Stomach (tissue), 9 donors: ENCODE measurements around the gene KCNJ3. TPM values are rescaled to one million over a fixed set of nuclear protein-coding genes. Genes with fewer than 3 reads are reported as not detected.

Experiments used
- DNase-seq, 2 donors: peaks; one replicate each; pipeline versions ENCODE4 v3.0.0 to v3.0.0-alpha.2; 2013 to 2019
- H3K27ac ChIP-seq, 5 donors: fragments of 200-600 bp in 4 of 5; sonication (generic) in 4 of 5; one replicate each; pipeline ENCODE4 v1.5.1; 2013 to 2019; ENCODE audit warnings: mild to moderate bottlenecking in 1 of 5, moderate library complexity in 1 of 5
- H3K27me3 ChIP-seq, 3 donors: fragments of 200-600 bp; sonication (generic); one replicate each; pipeline ENCODE4 v1.5.1; 2017 to 2019; ENCODE audit warnings: mixed run types in 1 of 3
- H3K36me3 ChIP-seq, 4 donors: fragments of 200-600 bp; sonication (generic); 1 replicate in 3 of 4; 2 replicates in 1 of 4; pipeline ENCODE4 v1.5.1; 2016 to 2019
- H3K4me1 ChIP-seq, 4 donors: fragments of 200-600 bp; sonication (generic); one replicate each; pipeline ENCODE4 v1.5.1; 2016 to 2019
- H3K4me3 ChIP-seq, 4 donors: fragments of 200-600 bp; sonication (generic) in 3 of 4; one replicate each; pipeline ENCODE4 v1.5.1; 2016 to 2019; ENCODE audit warnings: mild to moderate bottlenecking in 1 of 4
- H3K9me3 ChIP-seq, 4 donors: fragments of 200-600 bp; sonication (generic); one replicate each; pipeline ENCODE4 v1.5.1; 2016 to 2019
- CTCF ChIP-seq, 7 experiments: fragments of 450-650 bp in 4 of 7; fragments of 200-600 bp in 3 of 7; sonication (generic) in 3 of 7; IDR thresholded peaks; one replicate each; pipeline ENCODE4 v1.5.1; 2016 to 2019; ENCODE audit warnings: antibody characterized with exemption in 7 of 7, control low read depth in 2 of 7, mild to moderate bottlenecking in 1 of 7
- EP300 ChIP-seq: sonication (generic); formaldehyde crosslinking; IDR thresholded peaks from one replicate; pipeline ENCODE4 v1.6.1; 2017; ENCODE audit warnings: antibody characterized with exemption
- POLR2A ChIP-seq, 4 donors: fragments of 450-650 bp; IDR thresholded peaks; one replicate each; pipeline ENCODE4 v1.6.1; 2016; ENCODE audit warnings: antibody characterized with exemption in 4 of 4, control low read depth in 2 of 4, mild to moderate bottlenecking in 1 of 4, moderate library complexity in 1 of 4
- POLR2AphosphoS5 ChIP-seq, 3 donors: sonication (generic); formaldehyde crosslinking; IDR thresholded peaks; one replicate each; pipeline ENCODE4 v1.6.1; 2016; ENCODE audit warnings: antibody characterized with exemption in 3 of 3
- WGBS, 5 donors: extraction: QIAGEN DNeasy Blood & Tissue Kit in 3 of 5; methylation state at CpG; one replicate each; pipeline versions ENCODE4 v1.1.5 to v1.1.7; 2013 to 2018; 5-methylcytosine and 5-hydroxymethylcytosine counted together
- intact Hi-C: fragments of 100-400 bp; cut with DNase I; formaldehyde crosslinking; loops from one replicate; pipeline ENCODE4 v1.15.1; 2023; ENCODE audit warnings: low total_unique reads
- polyA plus RNA-seq, 3 donors: library from polyadenylated mRNA; stranded (reverse); fragments of 200-250 nt; gene quantifications; one replicate each; pipeline ENCODE4 v1.2.3, GENCODE V29; 2013
- total RNA-seq, 5 donors: library from RNA; depleted of rRNA; stranded (reverse); fragments of >200 nt; gene quantifications; one replicate each; pipeline versions ENCODE4 v1.1.0 to v1.2.3, GENCODE V29; 2014 to 2016
- donor health status: healthy with polysubstance abuse.
- donor health status: Bipolar disorder and iron deficiency.
- donor health status: healthy.

KCNJ3 gene
- total and polyA plus RNA-seq, 8 donors: 0.25 to 2.8 (median 0.35) TPM; not detected in 5

- TF ChIP-seq EP300 (no peak), POLR2AphosphoS5 (IDR thresholded peaks at IDR 0.05) (no peak), CTCF (IDR thresholded peaks at IDR 0.05) (no peak), POLR2A (IDR thresholded peaks at IDR 0.05) (no peak)
- no peaks in the 10 kb centered on the region for H3K36me3 ChIP-seq
- H3K4me1 ChIP-seq: peaks cover 0 to 4% (median 0%) of the 10 kb centered on the region in 4 donors
- WGBS, 5 donors: 54 to 77% (median 59%) methylated on average over 2 of the region's 2 CpGs
- no peak for DNase-seq
- no peaks in the 10 kb centered on the region for H3K9me3 ChIP-seq
- H3K4me3 ChIP-seq: no peak overlapping the region
- H3K27ac ChIP-seq: no peak overlapping the region
- no peaks in the 10 kb centered on the region for H3K27me3 ChIP-seq
- intact Hi-C loops: no loop called here
Measured at GRCh38 chr2:154832711-154833110, 134.2 kb downstream of the KCNJ3 start.

- 21 to 38% (median 33%) methylated on average over 2 of the region's 2 CpGs for WGBS, 5 donors
- intact Hi-C loops: no loop called here
- no peak overlapping the region for H3K4me3 ChIP-seq
Measured at GRCh38 chr2:154836632-154837031, 138.1 kb downstream of the KCNJ3 start.

GRCh38 chr2:154837035-154837434 lies 138.5 kb downstream of the KCNJ3 start:
- 46 to 60% (median 59%) methylated on average over 2 of the region's 2 CpGs for WGBS, 5 donors
- no peak for TF ChIP-seq EP300
- TF ChIP-seq POLR2AphosphoS5 (IDR thresholded peaks at IDR 0.05): no peak
- TF ChIP-seq POLR2A (IDR thresholded peaks at IDR 0.05): no peak
- TF ChIP-seq CTCF (IDR thresholded peaks at IDR 0.05): no peak
- Histone ChIP-seq H3K27ac (no peak overlapping the region), H3K9me3 (no peaks in the 10 kb centered on the region), H3K4me1 (peaks cover 0 to 4% (median 0%) of the 10 kb centered on the region in 4 donors), H3K36me3 (no peaks in the 10 kb centered on the region), H3K4me3 (no peak overlapping the region), H3K27me3 (no peaks in the 10 kb centered on the region)
- DNase-seq: no peak
- intact Hi-C loops: no loop called here

More at GRCh38 chr2:154836632-154837031, 138.1 kb downstream of the KCNJ3 start:
- peaks cover 0 to 4% (median 0%) of the 10 kb centered on the region in 4 donors for H3K4me1 ChIP-seq
- H3K36me3 ChIP-seq: no peaks in the 10 kb centered on the region
- no peaks in the 10 kb centered on the region for H3K27me3 ChIP-seq
- no peaks in the 10 kb centered on the region for H3K9me3 ChIP-seq
- H3K27ac ChIP-seq: no peak overlapping the region
- TF ChIP-seq CTCF (IDR thresholded peaks at IDR 0.05) (no peak), EP300 (no peak), POLR2A (IDR thresholded peaks at IDR 0.05) (no peak), POLR2AphosphoS5 (IDR thresholded peaks at IDR 0.05) (no peak)
- DNase-seq: peak in 1 of 2 donors; percentile 34

- Histone ChIP-seq H3K4me1 (no peaks in the 10 kb centered on the region), H3K9me3 (no peaks in the 10 kb centered on the region), H3K4me3 (no peak overlapping the region), H3K27ac (no peak overlapping the region), H3K36me3 (no peaks in the 10 kb centered on the region), H3K27me3 (no peaks in the 10 kb centered on the region)
- 77 to 85% (median 85%) methylated on average over 7 of the region's 7 CpGs for WGBS, 5 donors
- TF ChIP-seq CTCF (IDR thresholded peaks at IDR 0.05): no peak
- TF ChIP-seq POLR2AphosphoS5 (IDR thresholded peaks at IDR 0.05): no peak
- TF ChIP-seq EP300: no peak
- no peak for TF ChIP-seq POLR2A (IDR thresholded peaks at IDR 0.05)
- DNase-seq: no peak
- intact Hi-C loops: no loop called here
Measured at GRCh38 chr2:154844513-154844912, 146.0 kb downstream of the KCNJ3 start.
